Activated CD8-positive, alpha-beta memory T cell treated with anti-CD3 and anti-CD28 coated beads, Interleukin-2, amount 50 U/mL, for 1 hour (primary cell): ENCODE results near the gene CERS6.

Experiments used
- DNase-seq: peaks from one replicate; pipeline ENCODE4 v3.0.0-alpha.2; 2020; ENCODE audit errors: extremely low read depth

Gene CERS6

DNA sequence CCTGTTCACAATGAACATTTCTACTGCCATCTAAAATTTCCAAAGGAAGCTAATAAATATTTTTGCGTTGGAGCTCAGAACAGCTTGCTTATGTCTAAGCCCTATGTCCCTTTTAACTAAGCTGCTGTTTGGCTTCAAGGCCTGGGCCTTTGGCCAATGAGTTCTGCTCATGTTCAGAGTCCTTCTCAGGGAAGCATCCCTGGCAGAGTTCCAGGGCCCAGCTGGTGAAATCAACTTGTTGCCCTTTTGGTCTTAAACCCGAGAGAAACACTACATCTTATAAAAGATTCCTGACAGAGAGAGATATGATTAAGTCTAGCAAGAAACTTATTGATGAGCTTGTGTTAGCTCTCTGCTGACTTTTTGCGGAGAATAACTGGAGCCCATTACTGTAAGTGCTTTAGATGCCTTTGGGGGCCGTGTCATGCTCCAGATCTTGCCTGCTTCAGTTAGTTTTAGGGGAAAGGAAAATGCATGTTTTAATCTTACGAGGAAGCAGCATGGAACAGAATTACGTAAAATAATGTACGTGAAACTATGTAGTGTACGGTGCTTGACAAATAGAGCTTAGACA, 243.9 kb downstream of the CERS6 start:
- DNase-seq: no peak

DNA sequence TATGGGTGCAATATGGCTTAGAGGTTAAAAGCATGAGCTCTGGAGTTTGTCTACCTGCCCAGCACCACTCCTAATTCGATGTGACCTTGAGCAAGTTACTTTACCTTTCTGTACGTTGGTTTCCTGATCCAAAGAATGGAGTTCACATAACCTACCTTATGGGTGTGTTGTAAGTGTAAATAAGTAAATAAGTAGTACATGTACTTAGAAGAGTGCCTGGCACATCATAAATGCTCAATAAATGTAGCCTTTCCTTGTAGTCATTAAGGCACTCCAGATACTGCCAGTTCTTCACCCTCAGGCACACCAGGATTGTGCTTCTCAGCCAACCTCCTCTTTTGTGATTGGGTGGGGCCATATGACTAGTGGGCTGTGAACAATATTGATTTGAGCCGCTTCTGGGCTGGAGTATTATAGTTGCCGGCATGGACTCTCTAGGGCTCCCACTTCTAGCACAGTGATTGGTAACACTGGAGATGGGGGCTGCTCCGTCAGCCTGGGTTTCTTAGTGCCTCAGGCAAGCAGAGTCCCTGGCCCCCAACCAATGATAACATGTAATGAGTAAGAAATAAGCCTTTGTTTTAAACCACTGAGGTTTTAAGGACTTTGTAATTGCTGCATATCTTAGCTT, 244.7 kb downstream of the CERS6 start:
- DNase-seq: no peak

- no peak for DNase-seq
Observed at GRCh38 chr2:168702579-168702978, 246.5 kb downstream of the CERS6 start.

- DNase-seq: no peak
Observed at GRCh38 chr2:168703926-168704325, 247.9 kb downstream of the CERS6 start.

DNA sequence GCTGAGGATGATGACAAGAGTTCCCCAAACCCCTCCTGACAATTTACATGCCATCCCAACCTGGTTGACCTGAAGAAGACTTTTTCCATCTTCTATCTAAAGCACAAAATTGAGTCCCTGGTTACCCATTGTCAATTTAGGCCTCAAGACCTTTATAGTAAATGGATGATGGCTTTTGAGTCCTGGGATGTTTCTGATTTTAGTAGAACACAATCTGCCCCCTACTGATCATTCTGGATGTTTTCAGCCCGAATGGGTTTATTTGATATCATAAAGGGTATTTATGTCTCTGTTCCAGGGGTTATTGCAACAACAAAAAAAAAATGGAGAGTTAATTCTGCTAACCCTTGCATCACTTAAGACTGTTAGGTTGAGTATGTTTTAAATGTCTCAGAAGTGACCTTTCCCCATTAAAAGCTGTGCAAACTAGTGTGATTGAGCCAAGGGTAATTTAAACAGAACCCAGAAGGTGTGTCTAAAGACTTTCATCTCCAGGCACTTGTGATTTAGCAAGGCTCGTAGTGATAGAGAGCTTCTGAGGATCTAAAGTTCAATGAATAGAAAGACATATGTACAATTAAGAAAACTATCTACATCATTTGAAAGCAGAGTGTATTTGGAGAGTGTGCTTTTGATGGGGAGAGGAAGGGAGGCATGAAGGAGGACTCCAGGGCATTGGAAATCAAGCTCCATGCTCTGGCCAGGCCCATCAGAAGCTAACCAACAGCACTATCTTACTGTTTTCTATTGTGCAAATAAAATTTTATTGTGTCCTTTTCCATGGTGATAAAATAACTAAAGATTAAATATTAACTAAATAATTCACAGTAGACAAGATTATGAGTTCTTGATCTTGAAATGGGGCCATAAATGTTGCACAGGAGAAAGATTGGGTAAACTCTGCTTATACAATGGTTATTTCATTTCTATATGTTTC, 249.7 kb downstream of the CERS6 start:
- DNase-seq: no peak

GRCh38 chr2:168706806-168707205, 250.7 kb downstream of the CERS6 start:
- DNase-seq: no peak

DNA sequence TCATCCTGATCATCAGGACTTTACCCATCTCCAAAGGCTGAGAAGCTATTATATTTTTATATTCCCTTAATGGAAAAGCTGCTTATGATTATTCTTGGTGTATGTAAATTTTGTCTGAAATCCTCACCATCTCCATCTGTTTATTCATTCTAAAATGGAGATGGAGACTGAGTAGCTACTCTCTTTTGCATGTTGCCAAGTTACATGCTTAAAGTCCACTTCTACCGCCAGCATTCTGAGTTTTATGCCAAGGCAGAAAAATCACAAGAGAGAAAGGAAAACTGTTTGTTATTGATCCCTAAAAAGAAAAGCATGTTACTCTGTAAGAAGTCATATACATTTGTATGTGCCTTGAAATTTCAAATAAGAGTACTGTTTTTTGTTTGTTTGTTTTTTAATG, 252.0 kb downstream of the CERS6 start:
- DNase-seq: no peak

GRCh38 chr2:168710754-168711467, 254.8 kb downstream of the CERS6 start:
- no peak for DNase-seq

DNA sequence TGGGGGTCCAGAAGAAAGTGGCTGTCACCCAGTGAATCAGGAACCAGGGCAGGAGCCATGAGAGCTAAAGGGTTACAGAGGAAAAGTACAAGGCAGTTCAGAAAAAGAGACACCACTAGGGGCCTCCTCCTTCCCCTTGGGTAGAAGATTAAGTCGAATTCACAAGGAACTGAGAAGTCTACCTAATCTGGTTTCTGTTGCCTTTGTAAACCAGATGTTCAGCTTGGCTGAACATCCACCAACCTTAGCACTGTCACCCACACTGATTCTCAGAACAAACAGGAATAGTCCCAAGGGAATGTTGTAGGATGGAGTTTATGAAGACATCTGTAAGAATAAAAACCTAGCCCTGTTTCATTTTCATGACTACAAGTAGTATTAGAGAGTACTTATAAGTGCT, 256.0 kb downstream of the CERS6 start:
- no peak for DNase-seq

- DNase-seq: no peak
Observed at GRCh38 chr2:168713325-168713724, 257.3 kb downstream of the CERS6 start.

DNA sequence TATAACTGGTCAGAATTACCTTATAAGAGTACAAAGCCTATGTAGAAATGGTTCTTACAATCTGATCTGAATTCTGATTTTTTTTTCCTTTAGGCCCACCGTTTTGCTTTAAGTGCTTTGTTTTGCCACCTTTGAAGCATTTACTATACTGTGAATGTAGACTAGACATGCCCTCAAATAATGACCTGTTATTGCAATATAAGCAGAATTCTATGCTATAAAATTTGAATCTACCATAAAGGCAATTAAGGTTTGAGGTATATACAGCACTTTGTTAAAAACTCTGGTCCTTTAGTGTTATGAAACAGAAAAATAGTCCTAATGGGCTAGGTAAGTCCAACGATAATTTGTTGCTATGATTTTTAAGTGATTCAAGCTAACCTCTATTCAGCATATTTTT, 259.8 kb downstream of the CERS6 start:
- DNase-seq: no peak

DNA sequence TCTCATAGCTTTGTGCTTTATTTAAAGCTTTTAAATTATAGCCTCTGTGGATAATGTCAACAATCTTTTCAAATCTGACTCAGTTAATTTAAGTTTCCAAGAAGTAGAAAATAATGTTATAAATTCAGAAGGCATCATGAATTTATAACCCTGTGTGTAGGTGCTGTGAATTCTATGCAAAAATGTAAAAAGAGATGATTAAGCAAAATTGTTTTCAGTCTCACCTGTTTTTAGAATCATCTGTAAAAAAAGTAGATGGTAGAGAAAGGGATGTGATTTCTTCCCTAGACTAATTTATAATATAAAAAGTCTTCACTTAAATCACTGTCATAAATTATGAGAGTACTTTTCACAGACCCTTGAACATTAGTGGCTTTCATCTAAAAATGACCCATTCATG, 260.8 kb downstream of the CERS6 start:
- DNase-seq: no peak

DNA sequence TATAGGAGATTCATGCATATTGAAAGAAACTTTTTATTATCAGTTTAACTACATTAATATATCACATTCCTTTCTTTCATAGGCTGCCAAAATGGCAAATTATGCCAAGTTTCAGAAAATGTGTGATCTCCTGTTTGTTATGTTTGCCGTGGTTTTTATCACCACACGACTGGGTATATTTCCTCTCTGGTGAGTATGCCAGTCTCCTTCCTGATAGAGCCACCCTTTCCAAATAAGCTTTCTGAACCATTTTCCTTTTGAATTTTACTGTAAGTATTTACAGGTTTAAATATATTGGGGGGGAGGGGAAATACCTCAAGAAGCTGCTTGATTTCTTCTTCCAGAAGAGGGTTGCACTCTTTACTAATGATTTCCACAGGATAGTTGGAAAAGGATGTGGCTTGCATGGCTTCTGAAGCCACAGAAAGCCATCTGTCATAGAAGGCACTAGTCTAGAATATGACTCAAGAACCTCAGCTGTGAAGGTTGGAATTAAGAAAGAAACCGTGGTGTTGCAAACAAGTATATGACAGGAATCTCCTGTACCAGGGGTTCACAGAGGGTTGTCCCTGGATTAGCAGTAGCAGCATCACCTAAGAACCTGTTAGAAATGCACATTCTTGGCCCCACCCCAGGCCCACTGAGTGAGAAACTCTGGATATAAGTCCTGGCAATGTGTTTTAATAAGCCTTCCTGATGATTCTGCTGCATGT, 261.9 kb downstream of the CERS6 start:
- DNase-seq: no peak

GRCh38 chr2:168718622-168719021, 262.6 kb downstream of the CERS6 start:
- DNase-seq: no peak

- no peak for DNase-seq
Observed at GRCh38 chr2:168719446-168719845, 263.4 kb downstream of the CERS6 start.

DNA sequence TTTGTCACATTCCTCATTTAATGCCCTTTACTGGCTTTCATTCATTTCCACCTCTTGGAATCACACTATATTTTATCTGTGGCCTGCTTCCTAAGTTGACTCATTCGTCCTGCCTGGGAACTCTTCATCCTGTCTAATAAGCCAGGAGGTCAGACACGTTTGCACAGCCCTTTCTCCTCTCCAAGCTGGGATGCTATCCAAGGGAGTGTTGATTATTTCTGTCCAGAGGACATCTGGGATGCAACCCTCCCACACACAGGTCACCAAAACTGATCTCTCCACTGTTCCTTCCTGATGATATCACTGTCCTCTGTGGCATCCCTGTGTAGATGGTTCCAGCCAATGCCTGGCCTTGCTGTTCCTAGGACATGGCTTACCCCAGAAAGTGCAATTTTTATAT, 266.5 kb downstream of the CERS6 start:
- DNase-seq: no peak

DNA sequence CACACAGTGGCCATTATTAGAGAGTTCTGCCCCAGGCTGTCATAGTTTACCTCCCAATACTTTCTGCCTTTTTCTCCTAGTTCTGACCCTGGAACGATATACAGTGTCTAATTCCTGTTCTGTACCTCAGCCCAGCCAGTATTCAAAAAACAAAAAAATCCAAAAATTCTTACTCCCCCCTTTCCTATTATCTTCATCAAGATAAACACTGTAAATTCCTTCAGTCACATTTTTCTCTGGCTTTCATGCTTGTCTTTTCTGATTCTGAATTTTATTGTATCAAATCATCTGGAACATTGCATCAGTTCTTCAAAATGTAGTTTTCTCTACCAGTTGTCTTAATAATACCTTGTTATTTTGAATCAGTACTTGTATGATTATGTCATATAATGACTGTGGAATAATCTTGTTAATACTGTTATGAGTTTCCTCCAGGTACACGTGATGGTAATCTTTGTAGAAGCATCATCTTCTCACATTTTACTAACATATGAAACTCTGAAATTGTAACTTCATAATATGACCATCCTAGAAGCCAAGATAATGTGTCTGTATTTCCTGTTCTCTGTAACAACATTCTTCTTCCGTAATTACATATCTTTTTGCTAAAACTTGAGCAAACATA, 267.3 kb downstream of the CERS6 start:
- DNase-seq: no peak

DNA sequence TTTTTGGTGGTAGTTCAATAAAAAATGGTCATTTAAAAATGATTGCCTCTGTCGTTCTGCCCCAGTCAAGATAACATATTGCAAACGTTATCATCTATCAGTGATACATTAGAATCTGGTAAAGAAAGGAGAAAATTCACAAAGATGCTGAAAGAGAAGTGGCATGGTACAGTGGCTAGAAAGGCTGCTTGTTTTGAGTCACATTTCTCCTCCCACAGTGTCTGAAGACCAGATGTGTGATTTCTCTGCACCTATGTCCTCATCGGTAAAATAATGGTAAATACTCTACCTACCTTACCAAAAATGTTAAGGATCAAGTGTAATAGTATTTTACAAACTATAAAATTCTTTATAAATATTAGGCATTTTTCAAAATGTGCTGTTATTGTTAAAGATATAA, 270.3 kb downstream of the CERS6 start:
- no peak for DNase-seq

GRCh38 chr2:168727904-168728470, 271.9 kb downstream of the CERS6 start:
- DNase-seq: no peak

GRCh38 chr2:168729455-168729854, 273.4 kb downstream of the CERS6 start:
- DNase-seq: no peak

GRCh38 chr2:168730344-168730743, 274.3 kb downstream of the CERS6 start:
- DNase-seq: no peak
